Lower leg skin (tissue), 3 donors: ENCODE measurements around the gene NGEF.

ENCODE experiments used
- CTCF ChIP-seq, 3 donors: fragments of 450-650 bp; IDR thresholded peaks; one replicate each; pipeline ENCODE4 v1.5.1; 2016; ENCODE audit warnings: antibody characterized with exemption in 3 of 3, mild to moderate bottlenecking in 3 of 3, moderate library complexity in 2 of 3
- POLR2A ChIP-seq, 2 donors: fragments of 450-650 bp; IDR thresholded peaks; one replicate each; pipeline ENCODE4 v1.6.1; 2016 to 2017; ENCODE audit warnings: antibody characterized with exemption in 2 of 2, mild to moderate bottlenecking in 1 of 2, moderate library complexity in 1 of 2

- no peak for TF ChIP-seq POLR2A (IDR thresholded peaks at IDR 0.05)
- no peak for TF ChIP-seq CTCF (IDR thresholded peaks at IDR 0.05)
Observed at GRCh38 chr2:232829988-232830387, 183.1 kb downstream of the NGEF start.
